GM19328 (cell line): Measurements from ENCODE around the gene ADCK1.
"Not testable (repeated sequence)": the region's sequence is repeated elsewhere in the genome, so short reads cannot be mapped to it uniquely, and the experiment has no call there.

Experiments
- ATAC-seq: cut with Tn5 transposase; IDR thresholded peaks from one replicate; pipeline ENCODE4 v1.9.1; 2021; ENCODE audit warnings: mild to moderate bottlenecking, moderate library complexity; ENCODE audit not compliant: unreplicated experiment

Gene ADCK1

DNA sequence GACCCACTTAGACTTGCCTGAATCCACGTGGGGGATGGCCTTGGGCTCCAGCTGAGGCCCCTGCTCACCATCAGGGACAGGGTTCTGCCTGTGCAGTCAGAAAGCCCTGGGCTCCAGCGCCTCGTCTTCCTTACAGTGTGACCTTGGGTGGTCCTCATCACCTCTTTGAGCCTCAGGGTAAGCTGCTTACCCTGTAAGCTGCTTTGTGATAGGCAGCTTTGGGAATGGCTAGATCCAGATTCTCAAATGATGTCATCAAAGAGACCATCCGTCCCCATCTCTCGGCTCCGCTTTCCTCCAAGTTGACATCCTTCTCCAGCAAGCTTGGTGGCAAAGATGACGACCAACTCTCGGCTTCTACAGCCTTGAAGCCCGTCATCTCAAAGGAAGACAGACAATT is 127.0 kb downstream of the ADCK1 start:
- ATAC-seq: no peak

- ATAC-seq: no peak
Observed at GRCh38 chr14:77931441-77931840, 131.5 kb downstream of the ADCK1 start.

DNA sequence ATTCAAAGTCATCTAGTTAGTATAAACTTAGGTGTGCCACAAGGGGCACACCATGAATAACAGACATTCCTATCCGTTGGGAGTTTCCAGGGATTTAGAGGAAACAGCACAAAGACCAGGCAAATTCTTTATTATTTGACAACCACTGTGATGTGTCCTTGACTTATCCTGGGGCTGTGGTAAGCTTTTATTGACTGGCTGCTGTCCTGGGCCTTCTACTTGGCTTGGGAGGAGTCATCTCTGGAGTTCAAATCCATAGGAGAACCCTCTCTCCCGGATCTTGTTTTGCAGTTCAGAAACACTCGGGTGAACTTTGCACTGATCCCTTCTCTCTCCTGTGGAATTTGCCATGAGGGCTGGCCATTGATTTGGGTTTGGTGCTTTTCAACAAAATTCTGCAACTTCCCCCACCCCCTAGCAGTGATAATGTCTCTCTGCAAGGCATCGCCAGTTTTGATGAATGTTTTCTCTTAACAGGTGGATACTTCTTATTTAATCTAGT is 136.3 kb downstream of the ADCK1 start:
- no peak for ATAC-seq

- ATAC-seq: no peak
Observed at GRCh38 chr14:77947372-77947771, 147.5 kb downstream of the ADCK1 start.

- ATAC-seq: no peak
Observed at GRCh38 chr14:77950371-77951063, 150.6 kb downstream of the ADCK1 start.

- ATAC-seq: no peak
Observed at GRCh38 chr14:77955816-77956484, 156.0 kb downstream of the ADCK1 start.

- not testable (repeated sequence) for ATAC-seq
Observed at GRCh38 chr14:77959686-77960085, 159.8 kb downstream of the ADCK1 start.

- ATAC-seq: no peak
Observed at GRCh38 chr14:77961847-77962580, 162.1 kb downstream of the ADCK1 start.

- no peak for ATAC-seq
Observed at GRCh38 chr14:77962731-77963520, 163.0 kb downstream of the ADCK1 start.

DNA sequence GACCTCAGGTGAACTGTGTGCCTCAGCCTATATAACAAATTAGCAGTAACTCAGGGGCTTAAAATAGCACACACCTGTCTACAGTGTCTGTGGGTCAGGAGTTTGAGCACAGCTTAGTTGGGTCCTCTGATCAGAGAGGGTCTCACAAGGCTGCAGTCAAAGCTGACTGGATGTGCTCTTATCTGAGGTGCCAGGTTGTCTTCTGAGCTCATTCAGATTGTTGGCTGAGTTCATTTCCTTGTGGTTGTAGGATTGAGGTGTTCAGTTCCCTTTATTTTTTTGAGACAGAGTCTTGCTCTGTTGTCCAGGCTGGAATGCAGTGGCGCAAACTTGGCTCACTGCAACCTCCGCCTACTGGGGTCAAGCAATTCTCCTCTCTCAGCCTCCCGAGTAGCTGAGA is 164.7 kb downstream of the ADCK1 start:
- ATAC-seq: no peak

- ATAC-seq: no peak
Observed at GRCh38 chr14:77965050-77965449, 165.1 kb downstream of the ADCK1 start.

- ATAC-seq: no peak
Observed at GRCh38 chr14:77965919-77966435, 166.1 kb downstream of the ADCK1 start.

- no peak for ATAC-seq
Observed at GRCh38 chr14:77967110-77967509, 167.2 kb downstream of the ADCK1 start.

GRCh38 chr14:77970646-77971045 is 170.7 kb downstream of the ADCK1 start:
- ATAC-seq: no peak

DNA sequence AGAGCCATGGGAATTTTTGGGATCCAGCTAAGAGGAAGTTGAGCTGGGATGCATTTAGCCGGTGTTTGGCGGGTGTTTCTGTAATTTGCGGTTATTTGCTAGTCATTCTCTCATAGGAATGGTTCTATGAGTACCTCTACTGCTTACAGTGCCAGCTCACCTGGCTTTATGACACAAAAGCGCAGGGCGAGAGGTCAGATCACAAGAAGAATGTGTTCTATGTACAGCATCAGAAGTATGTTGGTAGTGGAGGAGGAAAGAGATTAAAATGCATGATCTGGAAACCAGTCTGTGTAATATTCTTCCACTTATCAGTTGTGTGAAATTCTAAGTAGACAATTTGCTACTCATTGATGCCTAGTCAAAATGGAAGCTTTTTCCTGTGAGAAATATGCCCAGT is 173.3 kb downstream of the ADCK1 start:
- ATAC-seq: no peak

DNA sequence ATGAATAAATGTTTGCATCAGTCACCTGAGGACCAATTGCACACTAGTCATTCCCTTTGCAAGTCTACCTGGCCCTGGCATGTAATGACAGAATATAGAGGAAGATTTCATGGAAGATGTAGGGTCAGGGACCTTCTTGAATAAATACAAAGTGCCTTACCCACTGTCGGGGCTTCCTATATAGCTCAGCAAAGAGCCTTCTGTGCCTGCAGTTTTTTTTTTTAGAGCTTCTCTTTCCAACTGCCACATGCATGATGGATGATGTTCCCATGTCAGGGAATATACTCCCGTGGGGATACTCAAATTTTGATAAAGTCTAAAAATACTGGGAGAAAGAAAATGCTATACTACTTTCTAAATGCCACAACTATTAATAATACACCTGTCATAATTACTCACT is 176.7 kb downstream of the ADCK1 start:
- ATAC-seq: no peak

DNA sequence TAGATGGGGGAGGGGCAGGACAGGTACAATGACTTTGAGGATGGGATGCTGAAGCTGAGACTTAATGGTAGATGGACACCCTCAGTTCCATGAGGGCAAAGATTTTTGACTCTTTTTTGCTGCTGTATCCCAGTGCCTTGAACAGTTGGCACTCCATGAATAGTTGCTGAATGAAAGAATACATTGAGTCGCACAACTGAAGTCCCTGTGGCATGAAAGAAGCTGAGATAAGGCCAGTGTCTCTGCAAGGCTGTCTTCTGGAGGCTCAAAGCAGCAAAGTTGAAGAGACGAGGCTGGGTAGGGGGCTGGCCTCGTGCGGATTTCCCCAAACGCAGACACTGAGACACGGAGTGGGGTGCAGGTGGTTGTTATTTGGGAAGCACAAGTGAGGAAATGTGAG is 179.3 kb downstream of the ADCK1 start:
- ATAC-seq: no peak

DNA sequence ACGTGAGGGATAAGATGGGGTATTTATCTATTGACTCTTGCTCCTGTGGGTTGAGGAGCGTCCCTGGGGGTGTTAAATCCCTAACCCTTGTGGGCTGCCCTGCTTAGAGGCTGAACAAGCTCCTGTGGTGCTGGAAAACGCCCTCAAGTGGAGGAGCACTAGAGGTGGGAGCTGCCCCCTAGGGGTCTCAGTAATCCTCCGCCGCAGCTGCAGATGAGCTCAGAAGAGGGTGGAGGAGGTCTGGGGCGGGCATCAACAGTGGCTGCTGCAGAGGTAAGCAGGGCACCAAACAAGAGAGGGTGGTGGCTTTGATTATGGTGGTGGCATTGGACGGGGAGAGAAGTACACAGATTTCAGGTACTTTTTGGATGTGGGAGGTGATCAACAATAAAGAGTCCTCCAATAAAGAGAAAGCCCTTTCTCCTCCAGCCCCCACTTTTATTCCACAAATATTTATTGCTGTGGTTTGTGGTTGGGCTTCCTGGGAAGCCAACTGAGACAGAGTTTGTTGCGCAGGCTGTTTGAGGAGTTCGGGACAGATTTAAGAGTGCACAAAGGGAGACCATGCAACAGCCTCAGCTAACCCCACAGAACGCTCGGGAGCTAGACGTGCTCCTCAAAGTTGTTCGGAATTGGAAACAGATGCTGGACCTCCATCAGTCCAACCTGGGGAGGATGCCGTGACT is 179.9 kb downstream of the ADCK1 start:
- no peak for ATAC-seq

DNA sequence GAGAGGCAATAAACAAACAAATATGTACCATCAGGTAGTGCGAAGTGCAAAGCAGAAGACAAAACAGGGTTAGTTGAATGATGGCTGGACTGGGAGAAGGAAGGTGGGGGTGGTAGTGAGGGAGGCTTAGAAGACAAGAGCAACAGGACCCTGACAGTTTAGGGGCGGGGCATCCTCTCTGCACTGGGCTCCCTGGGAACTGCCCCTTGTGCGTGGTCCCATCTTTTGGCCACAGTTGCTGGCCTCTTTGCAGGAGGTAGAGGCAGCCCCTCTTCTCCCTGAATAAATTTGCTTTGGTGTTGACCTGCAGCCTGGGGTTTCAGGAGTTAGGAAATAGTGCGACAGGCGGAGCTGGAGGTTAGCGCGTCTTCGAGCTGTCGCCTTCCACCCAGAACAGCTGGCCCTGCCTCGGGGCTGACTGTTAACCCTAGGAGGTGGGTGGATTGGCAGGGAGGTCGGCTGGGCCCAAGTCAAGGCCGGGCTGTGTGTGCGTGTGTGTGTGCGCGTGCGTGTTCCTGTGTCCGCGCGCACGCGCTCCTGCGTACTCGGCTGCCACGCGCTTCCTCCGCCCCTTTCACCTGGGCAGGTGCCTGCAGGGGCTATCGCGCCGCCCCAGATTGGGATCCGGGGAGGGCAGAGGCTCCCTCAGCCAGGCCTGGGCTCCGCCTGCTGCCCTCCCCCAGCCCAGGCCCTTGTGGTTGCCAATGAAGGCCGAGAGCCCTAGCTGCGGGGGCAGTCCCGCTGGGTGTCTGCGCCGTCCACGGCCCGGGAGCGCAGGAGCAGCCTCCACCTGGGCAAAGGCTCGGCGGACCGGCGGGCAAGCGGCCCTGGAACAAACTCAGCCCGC is 180.8 kb downstream of the ADCK1 start:
- no peak for ATAC-seq
